ENCODE measurements around the gene LAMP1.

DNA sequence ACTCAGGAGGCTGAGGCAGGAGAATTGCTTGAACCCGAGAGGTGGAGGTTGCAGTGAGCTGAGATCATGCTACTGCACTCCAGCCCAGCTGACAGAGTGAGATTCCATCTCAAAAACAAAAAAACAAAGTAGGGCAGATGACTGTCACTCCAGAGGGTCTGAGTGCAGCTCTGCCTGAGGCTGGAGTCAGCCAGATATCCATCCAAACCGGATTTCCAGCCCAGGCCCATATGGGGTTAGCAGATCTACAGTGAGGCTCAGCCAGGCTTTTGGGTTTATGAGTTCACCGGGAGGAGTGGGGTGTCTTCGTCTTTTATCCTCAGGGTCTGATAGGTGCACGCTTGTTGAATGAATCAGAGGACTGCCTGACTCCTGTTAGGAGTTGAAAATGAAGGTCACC lies 19.0 kb downstream of the LAMP1 start:
- TF ChIP-seq, protein P1, sequence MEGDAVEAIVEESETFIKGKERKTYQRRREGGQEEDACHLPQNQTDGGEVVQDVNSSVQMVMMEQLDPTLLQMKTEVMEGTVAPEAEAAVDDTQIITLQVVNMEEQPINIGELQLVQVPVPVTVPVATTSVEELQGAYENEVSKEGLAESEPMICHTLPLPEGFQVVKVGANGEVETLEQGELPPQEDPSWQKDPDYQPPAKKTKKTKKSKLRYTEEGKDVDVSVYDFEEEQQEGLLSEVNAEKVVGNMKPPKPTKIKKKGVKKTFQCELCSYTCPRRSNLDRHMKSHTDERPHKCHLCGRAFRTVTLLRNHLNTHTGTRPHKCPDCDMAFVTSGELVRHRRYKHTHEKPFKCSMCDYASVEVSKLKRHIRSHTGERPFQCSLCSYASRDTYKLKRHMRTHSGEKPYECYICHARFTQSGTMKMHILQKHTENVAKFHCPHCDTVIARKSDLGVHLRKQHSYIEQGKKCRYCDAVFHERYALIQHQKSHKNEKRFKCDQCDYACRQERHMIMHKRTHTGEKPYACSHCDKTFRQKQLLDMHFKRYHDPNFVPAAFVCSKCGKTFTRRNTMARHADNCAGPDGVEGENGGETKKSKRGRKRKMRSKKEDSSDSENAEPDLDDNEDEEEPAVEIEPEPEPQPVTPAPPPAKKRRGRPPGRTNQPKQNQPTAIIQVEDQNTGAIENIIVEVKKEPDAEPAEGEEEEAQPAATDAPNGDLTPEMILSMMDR (conservative IDR thresholded peaks at IDR 0.05 in 1 of 2, IDR thresholded peaks at IDR 0.05 in 1 of 2; ENCODE audit: low read depth in 1 of 2, low read length in 2 of 2), result no peak
- no peak for TF ChIP-seq EZH2 (IDR thresholded peaks at IDR 0.05; ENCODE audit: low read length, missing control alignments)

All from fibroblast of lung (primary cell).